HCT116 (cell line): ENCODE measurements around the gene TCAP. TPM values are rescaled to one million over a fixed set of nuclear protein-coding genes. Genes with fewer than 3 reads are reported as not detected.

ENCODE experiments used
- ATAC-seq: fragments of 200-7000 bp; cut with Tn5 transposase; 2 replicates; pipeline ENCODE4 v1.9.1; 2020; ENCODE audit warnings: mild to moderate bottlenecking, moderate library complexity
- BruUV-seq: library from RNA; stranded (reverse); fragments of 400-500 nt; replicated peaks from 2 replicates; lab custom pipeline; 2021; lab: Mats Ljungman, UMichigan
- CTCF ChIA-PET: fragments of 300-600 bp; sonication (Branson Sonifier 250); formaldehyde crosslinking; loops from one replicate; lab custom pipeline; 2021; ENCODE audit warnings: antibody characterized with exemption; lab: Charles Lee
- POLR2A ChIA-PET: fragments of 300-600, 350-600 bp; sonication (Branson Sonifier 250); formaldehyde crosslinking; loops from one replicate; lab custom pipeline; 2021; ENCODE audit warnings: antibody characterized with exemption; lab: Charles Lee
- RAD21 ChIA-PET, 2 experiments: fragments of 300-600 bp; sonication (Branson Sonifier 250); formaldehyde crosslinking; loops; one replicate each; lab custom pipeline; 2023; ENCODE audit warnings: low total read pairs in 2 of 2; ENCODE audit not compliant: uncharacterized antibody in 2 of 2, unreplicated experiment in 2 of 2, low non-redundant PET in 1 of 2; lab: Charles Lee
- DNase-seq: peaks from one replicate; pipeline ENCODE4 v3.0.0-alpha.2; 2010; ENCODE audit warnings: low read depth, low spot score
- H2AFZ ChIP-seq: fragments of 200-600 bp; shearing (Covaris generic), sonication (generic); 2 replicates; pipeline ENCODE4 v1.6.1; 2017; ENCODE audit warnings: low read depth, mixed run types, mixed read lengths, antibody characterized with exemption, low read length; ENCODE audit not compliant: poor library complexity, severe bottlenecking
- H3K27ac ChIP-seq: 2 replicates; pipeline ENCODE4 v1.5.1; 2012; ENCODE audit warnings: low read depth, low read length
- H3K27me3 ChIP-seq: fragments of 200-600 bp; sonication (generic); 2 replicates; pipeline ENCODE4 v1.6.1; 2016; ENCODE audit warnings: mixed run types, low read length, mixed read lengths; ENCODE audit not compliant: insufficient read depth
- H3K36me3 ChIP-seq, 2 experiments: fragments of 200-500 bp in 1 of 2; fragments of 200-600 bp in 1 of 2; sonication (Bioruptor generic) in 1 of 2; sonication (generic) in 1 of 2; 2 replicates each; pipeline versions ENCODE4 v1.5.1 to v1.6.1; 2014 to 2016; ENCODE audit warnings: low read length in 2 of 2, inconsistent platforms in 1 of 2, mixed read lengths in 1 of 2, mixed run types in 1 of 2; ENCODE audit not compliant: insufficient read depth in 2 of 2, control insufficient read depth in 1 of 2
- H3K4me1 ChIP-seq, 2 experiments: fragments of 200-600 bp in 1 of 2; sonication (generic) in 1 of 2; 2 replicates each; pipeline versions ENCODE4 v1.5.1 to v1.6.1; 2012 to 2017; ENCODE audit warnings: low read length in 2 of 2, inconsistent platforms in 1 of 2, mild to moderate bottlenecking in 1 of 2, mixed read lengths in 1 of 2, mixed run types in 1 of 2, moderate library complexity in 1 of 2; ENCODE audit not compliant: insufficient read depth in 2 of 2, control insufficient read depth in 1 of 2
- H3K4me2 ChIP-seq: fragments of 200-600 bp; sonication (generic); 2 replicates; pipeline ENCODE4 v1.6.1; 2017; ENCODE audit warnings: mixed run types, low read length, mixed read lengths
- H3K4me3 ChIP-seq, 2 experiments: fragments of 200-600 bp in 1 of 2; sonication (generic) in 1 of 2; replicated peaks in 1 of 2; 2 replicates each; pipeline ENCODE4 v1.5.1; 2011 to 2016; ENCODE audit warnings: low read length in 2 of 2, control low read depth in 1 of 2, low read depth in 1 of 2, mild to moderate bottlenecking in 1 of 2, mixed read lengths in 1 of 2, mixed run types in 1 of 2
- H3K79me2 ChIP-seq: fragments of 200-600 bp; sonication (generic); 2 replicates; pipeline ENCODE4 v1.6.1; 2017; ENCODE audit warnings: mild to moderate bottlenecking, mixed run types, low read length, moderate library complexity, mixed read lengths; ENCODE audit not compliant: insufficient read depth
- H3K9ac ChIP-seq: fragments of 200-600 bp; sonication (generic); 2 replicates; pipeline ENCODE4 v1.6.1; 2016; ENCODE audit warnings: low read length, mixed read lengths
- H3K9me2 ChIP-seq: fragments of 200-600 bp; sonication (generic), shearing (Covaris generic); 2 replicates; pipeline ENCODE4 v1.6.1; 2017; ENCODE audit warnings: mixed run types, mild to moderate bottlenecking, moderate library complexity; ENCODE audit not compliant: insufficient read depth
- H3K9me3 ChIP-seq, 2 experiments: fragments of 200-500 bp in 1 of 2; fragments of 200-600 bp in 1 of 2; sonication (Bioruptor generic) in 1 of 2; sonication (generic) in 1 of 2; 2 replicates each; pipeline ENCODE4 v1.6.1; 2014 to 2017; ENCODE audit warnings: low read length in 2 of 2, mixed read lengths in 2 of 2, inconsistent platforms in 1 of 2, low read depth in 1 of 2, mild to moderate bottlenecking in 1 of 2, mixed run types in 1 of 2, moderate library complexity in 1 of 2; ENCODE audit not compliant: control insufficient read depth in 1 of 2, insufficient read depth in 1 of 2
- H4K20me1 ChIP-seq: fragments of 200-600 bp; sonication (generic), shearing (Covaris generic); 2 replicates; pipeline ENCODE4 v1.6.1; 2017; ENCODE audit warnings: mixed run types, mild to moderate bottlenecking, moderate library complexity; ENCODE audit not compliant: insufficient read depth
- ATF3 ChIP-seq: IDR thresholded peaks from 2 replicates; pipeline ENCODE4 v1.6.1; 2012
- CBX3 ChIP-seq: IDR thresholded peaks from 2 replicates; pipeline ENCODE4 v1.6.1; 2012; ENCODE audit warnings: low read depth
- CTCF ChIP-seq, 3 experiments: fragments of 200-600 bp in 1 of 3; sonication (generic) in 1 of 3; IDR thresholded peaks in 2 of 3; conservative IDR thresholded peaks in 1 of 3; 2 replicates each; pipeline ENCODE4 v1.5.1; 2012 to 2017; ENCODE audit warnings: low read depth in 2 of 3, low read length in 2 of 3, antibody characterized with exemption in 1 of 3, borderline replicate concordance in 1 of 3, control low read depth in 1 of 3, mild to moderate bottlenecking in 1 of 3, mixed read lengths in 1 of 3, mixed run types in 1 of 3, moderate library complexity in 1 of 3; ENCODE audit not compliant: insufficient read depth in 1 of 3
- EZH2phosphoT487 ChIP-seq: fragments of 200-600 bp; IDR thresholded peaks from 2 replicates; pipeline ENCODE4 v1.6.1; 2018; ENCODE audit warnings: antibody characterized with exemption, borderline replicate concordance
- FOSL1 ChIP-seq: IDR thresholded peaks from 2 replicates; pipeline ENCODE4 v1.6.1; 2012; ENCODE audit warnings: low read depth
- JUND ChIP-seq: IDR thresholded peaks from 2 replicates; pipeline ENCODE4 v1.6.1; 2012
- MAX ChIP-seq: IDR thresholded peaks from 2 replicates; pipeline ENCODE4 v1.6.1; 2012
- POLR2A ChIP-seq: IDR thresholded peaks from 2 replicates; pipeline ENCODE4 v1.7.0; 2011; ENCODE audit warnings: borderline replicate concordance; ENCODE audit not compliant: insufficient read depth, insufficient read length; ENCODE audit errors: extremely low read depth
- POLR2AphosphoS5 ChIP-seq: IDR thresholded peaks from 2 replicates; pipeline ENCODE4 v1.6.1; 2011; ENCODE audit warnings: mild to moderate bottlenecking, low read depth, low read length, moderate library complexity
- RAD21 ChIP-seq: IDR thresholded peaks from 2 replicates; pipeline ENCODE4 v1.6.1; 2012; ENCODE audit warnings: low read depth, mild to moderate bottlenecking
- REST ChIP-seq: IDR thresholded peaks from 2 replicates; pipeline ENCODE4 v1.6.1; 2012; ENCODE audit warnings: low read depth
- SIN3A ChIP-seq: IDR thresholded peaks from 2 replicates; pipeline ENCODE4 v1.6.1; 2012; ENCODE audit warnings: low read depth
- SP1 ChIP-seq: IDR thresholded peaks from 2 replicates; pipeline ENCODE4 v1.6.1; 2012; ENCODE audit warnings: low read depth
- SRF ChIP-seq: IDR thresholded peaks from 2 replicates; pipeline ENCODE4 v1.6.1; 2012; ENCODE audit warnings: low read depth
- TCF7L2 ChIP-seq: IDR thresholded peaks from 2 replicates; pipeline ENCODE4 v1.7.0; 2011; ENCODE audit warnings: borderline replicate concordance, inconsistent platforms; ENCODE audit not compliant: insufficient read depth, insufficient read length; ENCODE audit errors: extremely low read depth
- YY1 ChIP-seq: IDR thresholded peaks from 2 replicates; pipeline ENCODE4 v1.6.1; 2011; ENCODE audit warnings: low read length, low read depth, moderate library complexity, mild to moderate bottlenecking; ENCODE audit not compliant: insufficient replicate concordance; ENCODE audit errors: extremely low read depth
- ZBTB33 ChIP-seq: IDR thresholded peaks from 2 replicates; pipeline ENCODE4 v1.6.1; 2011; ENCODE audit warnings: mild to moderate bottlenecking, low read length, moderate library complexity; ENCODE audit not compliant: insufficient replicate concordance; ENCODE audit errors: extremely low read depth
- ZFX ChIP-seq: fragments of 450-650 bp; IDR thresholded peaks from 2 replicates; pipeline ENCODE4 v1.6.1; 2017
- intact Hi-C: fragments of 100-400 bp; cut with micrococcal nuclease; formaldehyde crosslinking; loops from 2 replicates; pipeline ENCODE4 v1.10.0; 2022
- total RNA-seq: library from RNA; stranded (reverse); gene quantifications from one replicate; pipeline ENCODE4 v1.2.1, GENCODE V29; 2021; ENCODE audit not compliant: unreplicated experiment

TCAP gene
- total RNA-seq, 1 experiment from 2014 or later: 1.5 TPM

GRCh38 chr17:39617446-39618245 lies 47.5 kb upstream of the TCAP start:
- Histone ChIP-seq H4K20me1 (no peaks in the 10 kb centered on the region), H3K27ac (peak overlapping the region; percentile 44; the same call in 1 of the 2 replicates), H3K9me3 (no peaks in the 10 kb centered on the region), H2AFZ (no peak overlapping the region), H3K9ac (peak overlapping the region; percentile 70), H3K9me2 (no peaks in the 10 kb centered on the region), H3K27me3 (no peaks in the 10 kb centered on the region), H3K79me2 (no peaks in the 10 kb centered on the region), H3K4me1 (peaks cover 16 to 21% of the 10 kb centered on the region in 2 experiments; a peak in 3 of 4 replicates), H3K36me3 (no peaks in the 10 kb centered on the region), H3K4me2 (peak overlapping the region; percentile 95), H3K4me3 (peak overlapping the region; percentile 50 to 62)
- intact Hi-C loops: no loop called here
- ChIA-PET POLR2A (interaction anchor here (0.5 kb wide), 1 partner anchor 34 kb away, joined by 3 read pairs; no protein-coding TSS in a partner anchor), CTCF (interaction anchor here (0.7 to 5.4 kb wide), 3 partner anchors 15 to 83 kb away, joined by 3 to 58 read pairs (median 3); partner anchors contain the start of gene ERBB2), RAD21 (interaction anchor here in 1 of 2 experiments (1.2 kb wide), 1 partner anchor 17 kb away, joined by 4 read pairs; no protein-coding TSS in a partner anchor)
- no TSS peak for BruUV-seq
- ATAC-seq: peak; percentile 66
- no peak for DNase-seq
- no peak for TF ChIP-seq JUND
- TF ChIP-seq RAD21: no peak
- no peak for TF ChIP-seq TCF7L2
- no peak for TF ChIP-seq CTCF (IDR thresholded peaks at IDR 0.05 in 2 of 3, conservative IDR thresholded peaks at IDR 0.05 in 1 of 3; ENCODE audit: borderline replicate concordance in 1 of 3, insufficient read depth in 1 of 3, low read depth in 2 of 3, low read length in 2 of 3)
- no peak for TF ChIP-seq ZBTB33
- TF ChIP-seq ZFX: peak; percentile 23; the same call in 1 of the 2 replicates
- TF ChIP-seq CBX3: no peak
- TF ChIP-seq FOSL1: no peak
- TF ChIP-seq REST: no peak
- TF ChIP-seq YY1: no peak
- no peak for TF ChIP-seq POLR2A
- no peak for TF ChIP-seq EZH2phosphoT487
- TF ChIP-seq MAX: peak; percentile 68
- no peak for TF ChIP-seq SP1
- TF ChIP-seq ATF3: no peak
- TF ChIP-seq POLR2AphosphoS5: peak; percentile 40; the same call in 1 of the 2 replicates
- no peak for TF ChIP-seq SIN3A
- TF ChIP-seq SRF: no peak
